LNCaP clone FGC (cell line): ENCODE data around the gene ZNF202.
"Not testable (repeated sequence)": the region's sequence is repeated elsewhere in the genome, so short reads cannot be mapped to it uniquely, and the experiment has no call there.

ENCODE experiments used
- DNase-seq: peaks from one replicate; pipeline ENCODE4 v3.0.0-alpha.2; 2011; ENCODE audit warnings: low read depth
- H3K4me3 ChIP-seq: 2 replicates; pipeline ENCODE4 v1.5.1; 2011; ENCODE audit warnings: mild to moderate bottlenecking, low read depth, low read length, control low read depth
- CTCF ChIP-seq: IDR thresholded peaks from 2 replicates; pipeline ENCODE4 v1.5.1; 2012; ENCODE audit warnings: mild to moderate bottlenecking; ENCODE audit not compliant: control insufficient read depth, insufficient read depth; ENCODE audit errors: extremely low read depth

ZNF202 gene

GRCh38 chr11:123719452-123719851 is 22.0 kb downstream of the ZNF202 start:
- TF ChIP-seq CTCF = no peak
- H3K4me3 ChIP-seq = no peak overlapping the region
- DNase-seq = no peak

DNA sequence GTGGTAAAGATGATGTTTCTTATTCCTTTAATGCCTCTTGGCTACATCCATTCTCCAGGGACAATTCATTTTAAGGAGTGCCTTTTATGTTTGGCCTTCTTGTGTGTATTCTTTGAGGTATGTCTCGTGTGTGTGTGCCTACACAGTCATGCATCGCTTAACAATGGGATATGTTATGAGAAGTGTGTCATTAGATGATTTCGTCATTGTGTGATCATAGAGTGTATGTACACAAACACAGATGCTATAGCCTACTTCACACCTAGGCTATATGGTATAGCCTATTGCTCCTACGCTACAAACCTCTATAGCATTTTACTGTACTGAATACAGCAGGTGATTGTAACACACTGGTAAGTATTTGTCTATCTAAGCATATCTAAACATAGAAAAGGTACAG is 23.0 kb downstream of the ZNF202 start:
- no peak for TF ChIP-seq CTCF
- no peak overlapping the region for H3K4me3 ChIP-seq
- no peak for DNase-seq

- TF ChIP-seq CTCF = no peak
- no peak for DNase-seq
- H3K4me3 ChIP-seq = no peak overlapping the region
These were observed 23.4 kb downstream of the ZNF202 start for GRCh38 chr11:123718063-123718462.

DNA sequence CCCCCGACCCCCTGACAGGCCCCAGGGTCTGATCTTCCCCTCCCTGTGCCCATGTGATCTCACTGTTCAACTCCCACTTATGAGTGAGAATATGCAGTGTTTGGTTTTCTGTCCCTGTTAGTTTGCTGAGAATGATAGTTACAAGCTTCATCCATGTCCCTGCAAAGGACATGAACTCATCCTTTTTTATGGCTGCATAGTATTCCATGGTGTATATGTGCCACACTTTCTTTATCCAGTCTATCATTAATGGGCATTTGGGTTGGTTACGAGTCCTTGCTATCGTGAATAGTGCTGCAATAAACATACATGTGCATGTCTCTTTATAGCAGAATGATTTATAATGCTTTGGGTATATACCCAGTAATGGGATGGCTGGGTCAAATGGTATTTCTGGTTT is 28.8 kb downstream of the ZNF202 start:
- H3K4me3 ChIP-seq, DNase-seq: not testable (repeated sequence)

GRCh38 chr11:123707606-123708205 is 33.8 kb downstream of the ZNF202 start:
- no peak overlapping the region for H3K4me3 ChIP-seq
- peak; percentile 95 for TF ChIP-seq CTCF
- DNase-seq = peak; percentile 34

GRCh38 chr11:123707206-123707605 is 34.3 kb downstream of the ZNF202 start:
- TF ChIP-seq CTCF = no peak
- no peak overlapping the region for H3K4me3 ChIP-seq
- no peak for DNase-seq

- no peak for DNase-seq
These were observed 37.1 kb downstream of the ZNF202 start for GRCh38 chr11:123704341-123704740.

More at GRCh38 chr11:123704341-123704740, 37.1 kb downstream of the ZNF202 start:
- H3K4me3 ChIP-seq = no peak overlapping the region
- TF ChIP-seq CTCF = no peak
